SH-SY5Y (cell line): ENCODE results near the gene CLCN7.

Experiments
- GATA2 ChIP-seq: IDR thresholded peaks from 2 replicates; pipeline ENCODE4 v1.6.1; 2011; ENCODE audit warnings: mild to moderate bottlenecking, low read depth, low read length
- GATA3 ChIP-seq: IDR thresholded peaks from 2 replicates; pipeline ENCODE4 v1.6.1; 2011; ENCODE audit warnings: low read depth, mild to moderate bottlenecking, low read length, moderate library complexity

GRCh38 chr16:1506494-1507213, 31.8 kb upstream of the CLCN7 start:
- TF ChIP-seq GATA2 (no peak), GATA3 (no peak)
